Raji (cell line): Measurements from ENCODE around the gene SHISA8.
A peak's percentile ranks its signal among the peaks of the same experiment; 100 is the strongest.

Experiments
- POLR2A ChIP-seq: IDR thresholded peaks from 2 replicates; pipeline ENCODE4 v1.6.1; 2011; ENCODE audit warnings: low read depth, low read length, control low read depth; ENCODE audit not compliant: insufficient read depth

The SHISA8 gene

GRCh38 chr22:41920271-41920976 lies 5.5 kb upstream of the SHISA8 start:
- TF ChIP-seq POLR2A = no peak; the same call in none of the 2 replicates

- TF ChIP-seq POLR2A = peak; percentile 23; the same call in 1 of the 2 replicates
These were observed 4.7 kb upstream of the SHISA8 start for GRCh38 chr22:41919357-41920224.

- TF ChIP-seq POLR2A = peak; percentile 58
These were observed 3.3 kb upstream of the SHISA8 start for GRCh38 chr22:41917903-41918791.

GRCh38 chr22:41917375-41917902 lies 2.6 kb upstream of the SHISA8 start:
- TF ChIP-seq POLR2A = no peak

GRCh38 chr22:41916745-41917358 lies 2.0 kb upstream of the SHISA8 start:
- TF ChIP-seq POLR2A = 0 out of 2 replicates have a peak, but pooled peaks have one; percentile 16

- TF ChIP-seq POLR2A = peak; percentile 41; the same call in 1 of the 2 replicates
These were observed 1.1 kb upstream of the SHISA8 start for GRCh38 chr22:41915786-41916493.

- TF ChIP-seq POLR2A = no peak
These were observed 251 bp downstream of the SHISA8 start for GRCh38 chr22:41914611-41915034.

GRCh38 chr22:41913842-41914534 lies 886 bp downstream of the SHISA8 start:
- no peak for TF ChIP-seq POLR2A

- no peak for TF ChIP-seq POLR2A
These were observed 1.7 kb downstream of the SHISA8 start for GRCh38 chr22:41913040-41913719.

- TF ChIP-seq POLR2A = no peak
These were observed 2.4 kb downstream of the SHISA8 start for GRCh38 chr22:41912338-41913039.

GRCh38 chr22:41911001-41911611 lies 3.8 kb downstream of the SHISA8 start:
- no peak for TF ChIP-seq POLR2A
